ENCODE data around the gene VPS54. TPM values are rescaled to one million over a fixed set of nuclear protein-coding genes. Genes with fewer than 3 reads are reported as not detected.

The VPS54 gene
- total RNA-seq, 4 donors from 2014 or later = 19.8 to 24.0 (median 22.2) TPM

DNA sequence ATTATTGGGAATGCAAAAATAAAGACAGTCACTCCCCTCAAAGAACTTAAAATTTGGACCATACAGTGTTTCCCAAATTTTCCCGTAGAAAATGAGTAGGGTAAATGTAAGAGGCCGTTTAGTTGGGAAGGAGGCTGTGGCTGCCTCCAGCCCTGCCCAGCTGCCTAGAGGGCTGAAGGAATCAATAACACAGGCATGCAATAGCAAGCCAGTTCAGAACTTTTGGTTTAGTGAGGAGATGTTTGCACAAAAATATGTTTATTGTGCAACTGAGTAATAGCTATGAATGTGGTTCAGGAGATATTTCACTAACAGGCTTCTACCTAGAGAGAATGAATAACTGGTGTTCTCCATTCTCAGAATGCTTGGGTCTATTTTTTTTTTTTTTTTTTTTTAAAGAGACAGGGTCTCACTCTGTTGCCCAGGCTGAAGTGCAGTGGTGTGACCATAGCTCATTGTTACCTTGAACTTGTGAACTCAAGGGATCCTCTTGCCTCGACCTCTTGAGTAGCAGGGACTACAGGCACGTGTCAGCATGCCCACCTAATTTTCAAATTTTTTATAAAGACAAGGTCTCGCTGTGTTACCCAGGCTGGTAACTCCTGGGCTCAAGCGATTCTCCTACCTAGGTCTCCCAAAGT lies 153.9 kb downstream of the VPS54 start:
- Histone ChIP-seq H3K4me1 (peaks cover 0 to 5% (median 0%) of the 10 kb centered on the region in 4 donors), H3K27ac (no peak overlapping the region), H3K36me3 (peaks cover 0 to 21% (median 0%) of the 10 kb centered on the region in 3 donors), H3K27me3 (no peaks in the 10 kb centered on the region), H3K9me3 (no peaks in the 10 kb centered on the region), H3K4me3 (no peak overlapping the region)
- no peak for DNase-seq (ENCODE audit: low spot score in 2 of 2)
- TF ChIP-seq, protein P1, sequence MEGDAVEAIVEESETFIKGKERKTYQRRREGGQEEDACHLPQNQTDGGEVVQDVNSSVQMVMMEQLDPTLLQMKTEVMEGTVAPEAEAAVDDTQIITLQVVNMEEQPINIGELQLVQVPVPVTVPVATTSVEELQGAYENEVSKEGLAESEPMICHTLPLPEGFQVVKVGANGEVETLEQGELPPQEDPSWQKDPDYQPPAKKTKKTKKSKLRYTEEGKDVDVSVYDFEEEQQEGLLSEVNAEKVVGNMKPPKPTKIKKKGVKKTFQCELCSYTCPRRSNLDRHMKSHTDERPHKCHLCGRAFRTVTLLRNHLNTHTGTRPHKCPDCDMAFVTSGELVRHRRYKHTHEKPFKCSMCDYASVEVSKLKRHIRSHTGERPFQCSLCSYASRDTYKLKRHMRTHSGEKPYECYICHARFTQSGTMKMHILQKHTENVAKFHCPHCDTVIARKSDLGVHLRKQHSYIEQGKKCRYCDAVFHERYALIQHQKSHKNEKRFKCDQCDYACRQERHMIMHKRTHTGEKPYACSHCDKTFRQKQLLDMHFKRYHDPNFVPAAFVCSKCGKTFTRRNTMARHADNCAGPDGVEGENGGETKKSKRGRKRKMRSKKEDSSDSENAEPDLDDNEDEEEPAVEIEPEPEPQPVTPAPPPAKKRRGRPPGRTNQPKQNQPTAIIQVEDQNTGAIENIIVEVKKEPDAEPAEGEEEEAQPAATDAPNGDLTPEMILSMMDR (IDR thresholded peaks at IDR 0.05) = no peak
- TF ChIP-seq POLR2A (IDR thresholded peaks at IDR 0.05) (no peak), EP300 (IDR thresholded peaks at IDR 0.05) (no peak)
- 87 to 89% methylated on average over 6 of the region's 6 CpGs for WGBS, 2 donors

DNA sequence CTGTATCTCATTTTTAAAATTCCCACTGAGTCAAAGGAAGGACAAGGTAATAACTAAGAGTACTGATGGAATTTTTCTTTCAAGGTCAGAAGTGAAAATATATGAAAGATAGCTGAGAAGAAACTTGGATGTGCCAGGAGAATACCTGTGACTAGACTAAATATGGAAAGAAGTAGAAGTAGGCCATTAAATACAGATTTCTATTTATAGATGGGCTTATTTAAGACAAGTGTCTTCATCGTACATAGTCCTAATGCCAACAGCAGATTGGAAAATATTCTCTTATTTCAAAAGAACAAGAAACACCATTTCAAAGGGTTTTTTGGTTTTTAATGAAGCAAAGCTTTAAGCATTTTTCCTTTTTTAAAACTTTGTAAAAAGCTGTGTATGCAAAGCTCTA lies 155.5 kb downstream of the VPS54 start:
- 76 to 82% methylated on average over 1 of the region's 1 CpG for WGBS, 2 donors
- no peaks in the 10 kb centered on the region for H3K9me3 ChIP-seq
- H3K27me3 ChIP-seq = no peaks in the 10 kb centered on the region
- DNase-seq (ENCODE audit: low spot score in 2 of 2) = no peak
- TF ChIP-seq, protein P1 (IDR thresholded peaks at IDR 0.05) = no peak
- TF ChIP-seq EP300 (IDR thresholded peaks at IDR 0.05) = no peak
- no peak for TF ChIP-seq POLR2A (IDR thresholded peaks at IDR 0.05)
- H3K4me3 ChIP-seq = no peak overlapping the region
- H3K4me1 ChIP-seq = peaks cover 0 to 5% (median 0%) of the 10 kb centered on the region in 4 donors
- H3K27ac ChIP-seq = no peak overlapping the region
- peaks cover 0 to 35% (median 4%) of the 10 kb centered on the region in 3 donors for H3K36me3 ChIP-seq

DNA sequence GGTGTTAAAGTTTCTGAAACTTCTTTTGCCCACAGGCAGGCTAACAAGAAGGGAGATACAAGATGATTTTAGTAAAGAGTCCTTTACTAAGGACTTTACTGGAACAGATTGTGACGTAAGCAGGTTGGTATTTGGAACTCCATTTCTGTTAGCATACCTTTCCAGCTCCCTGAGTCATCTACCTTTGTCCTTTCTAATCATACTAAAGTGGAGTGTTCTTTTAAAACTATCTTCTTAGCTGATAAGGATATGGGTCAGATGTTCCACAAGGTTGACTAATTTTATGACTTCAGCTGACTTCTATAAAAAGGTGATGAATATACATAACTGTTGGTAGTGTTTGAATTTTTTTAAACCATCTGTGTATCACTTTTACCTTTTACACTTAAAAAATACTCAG lies 156.4 kb downstream of the VPS54 start:
- Histone ChIP-seq H3K27me3 (no peaks in the 10 kb centered on the region), H3K27ac (no peak overlapping the region), H3K9me3 (no peaks in the 10 kb centered on the region), H3K4me3 (no peak overlapping the region), H3K36me3 (peaks cover 0 to 44% (median 5%) of the 10 kb centered on the region in 3 donors), H3K4me1 (peaks cover 0 to 5% (median 0%) of the 10 kb centered on the region in 4 donors)
- 97 to 100% methylated on average over 1 of the region's 1 CpG for WGBS, 2 donors
- no peak for DNase-seq (ENCODE audit: low spot score in 2 of 2)
- TF ChIP-seq POLR2A (IDR thresholded peaks at IDR 0.05) = no peak
- no peak for TF ChIP-seq EP300 (IDR thresholded peaks at IDR 0.05)
- TF ChIP-seq, protein P1 (IDR thresholded peaks at IDR 0.05) = no peak

DNA sequence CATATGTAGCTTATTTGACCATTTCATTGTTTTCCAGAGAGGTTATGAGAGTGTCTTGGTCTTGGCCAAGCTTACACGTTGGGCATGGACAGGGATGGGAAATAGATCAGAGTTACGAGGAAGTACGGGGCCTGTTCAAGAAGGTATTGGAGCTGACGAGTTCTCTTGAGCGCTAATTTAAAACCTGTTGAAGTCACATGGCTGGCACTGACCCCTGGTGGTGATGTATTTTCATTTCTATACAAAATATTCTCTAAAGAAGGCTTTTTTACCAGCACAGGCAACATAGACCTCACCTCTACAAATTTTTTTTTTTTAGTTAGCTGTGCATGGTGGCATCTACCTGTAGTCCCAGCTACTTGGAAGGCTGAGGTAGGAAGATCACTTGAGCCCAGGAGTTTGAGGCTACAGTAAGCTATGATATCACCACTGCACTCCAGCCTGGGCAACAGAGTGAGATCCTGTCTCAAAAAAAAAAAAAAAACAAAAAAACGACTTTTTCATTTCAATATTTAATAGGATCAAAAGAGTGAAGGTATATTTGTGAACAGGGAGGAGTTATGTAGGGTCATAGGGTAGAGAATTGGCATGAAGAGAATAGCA lies 157.9 kb downstream of the VPS54 start:
- peaks cover 0 to 57% (median 5%) of the 10 kb centered on the region in 3 donors for H3K36me3 ChIP-seq
- DNase-seq (ENCODE audit: low spot score in 2 of 2) = peak; percentile 33 to 74
- 25 to 30% methylated on average over 6 of the region's 6 CpGs for WGBS, 2 donors
- H3K9me3 ChIP-seq = no peaks in the 10 kb centered on the region
- H3K4me1 ChIP-seq = peaks cover 0 to 5% (median 0%) of the 10 kb centered on the region in 4 donors
- TF ChIP-seq, protein P1 (IDR thresholded peaks at IDR 0.05) = peak in 4 of 5 experiments; percentile 39 to 74 (median 54)
- TF ChIP-seq EP300 (IDR thresholded peaks at IDR 0.05) = no peak
- H3K27ac ChIP-seq = no peak overlapping the region
- no peaks in the 10 kb centered on the region for H3K27me3 ChIP-seq
- H3K4me3 ChIP-seq = no peak overlapping the region

DNA sequence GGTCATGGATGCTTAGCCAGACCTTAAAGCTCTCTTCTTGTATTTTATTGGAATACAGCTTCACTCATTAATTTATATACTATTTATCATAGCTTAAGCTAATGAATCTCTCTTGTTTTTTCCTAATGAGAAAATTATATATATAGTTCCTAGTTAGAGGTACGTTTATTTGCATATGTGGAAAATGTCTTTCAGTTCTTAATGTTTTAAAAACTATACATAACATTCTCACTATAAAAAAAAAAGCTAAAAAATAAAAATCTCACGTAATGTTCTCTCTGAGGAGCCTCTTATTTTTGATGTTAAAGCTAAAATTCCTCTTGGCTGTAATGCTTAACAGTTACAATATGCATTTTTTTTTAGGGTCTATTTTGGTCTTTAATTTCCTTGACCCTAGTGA lies 160.9 kb downstream of the VPS54 start:
- Histone ChIP-seq H3K27me3 (no peaks in the 10 kb centered on the region), H3K9me3 (no peaks in the 10 kb centered on the region), H3K36me3 (peaks cover 0 to 48% (median 5%) of the 10 kb centered on the region in 3 donors), H3K4me1 (peaks cover 0 to 35% (median 11%) of the 10 kb centered on the region in 4 donors), H3K4me3 (no peak overlapping the region), H3K27ac (no peak overlapping the region)
- no peak for DNase-seq (ENCODE audit: low spot score in 2 of 2)
- TF ChIP-seq POLR2A (IDR thresholded peaks at IDR 0.05) (no peak), EP300 (IDR thresholded peaks at IDR 0.05) (no peak)
- TF ChIP-seq, protein P1 (IDR thresholded peaks at IDR 0.05) = no peak
- 95 to 97% methylated on average over 2 of the region's 2 CpGs for WGBS, 2 donors

Data from tibial nerve (tissue), 4 donors.